Astrocyte (in vitro differentiated cells and primary cell): ENCODE data around the gene CA10.

Experiments used
- EZH2 ChIP-seq: IDR thresholded peaks from 2 replicates; pipeline ENCODE4 v1.6.1; 2012; ENCODE audit warnings: mild to moderate bottlenecking, low read length, inconsistent platforms; ENCODE audit not compliant: insufficient read depth
- TF ChIP-seq, protein P1 (sequence below): IDR thresholded peaks from 2 replicates; pipeline ENCODE4 v1.5.1; 2011; ENCODE audit warnings: low read depth, mild to moderate bottlenecking, inconsistent platforms, low read length, moderate library complexity; ENCODE audit not compliant: insufficient read depth

GRCh38 chr17:51802544-51802943 lies 356.0 kb downstream of the CA10 start:
- no peak for TF ChIP-seq EZH2
- TF ChIP-seq, protein P1, sequence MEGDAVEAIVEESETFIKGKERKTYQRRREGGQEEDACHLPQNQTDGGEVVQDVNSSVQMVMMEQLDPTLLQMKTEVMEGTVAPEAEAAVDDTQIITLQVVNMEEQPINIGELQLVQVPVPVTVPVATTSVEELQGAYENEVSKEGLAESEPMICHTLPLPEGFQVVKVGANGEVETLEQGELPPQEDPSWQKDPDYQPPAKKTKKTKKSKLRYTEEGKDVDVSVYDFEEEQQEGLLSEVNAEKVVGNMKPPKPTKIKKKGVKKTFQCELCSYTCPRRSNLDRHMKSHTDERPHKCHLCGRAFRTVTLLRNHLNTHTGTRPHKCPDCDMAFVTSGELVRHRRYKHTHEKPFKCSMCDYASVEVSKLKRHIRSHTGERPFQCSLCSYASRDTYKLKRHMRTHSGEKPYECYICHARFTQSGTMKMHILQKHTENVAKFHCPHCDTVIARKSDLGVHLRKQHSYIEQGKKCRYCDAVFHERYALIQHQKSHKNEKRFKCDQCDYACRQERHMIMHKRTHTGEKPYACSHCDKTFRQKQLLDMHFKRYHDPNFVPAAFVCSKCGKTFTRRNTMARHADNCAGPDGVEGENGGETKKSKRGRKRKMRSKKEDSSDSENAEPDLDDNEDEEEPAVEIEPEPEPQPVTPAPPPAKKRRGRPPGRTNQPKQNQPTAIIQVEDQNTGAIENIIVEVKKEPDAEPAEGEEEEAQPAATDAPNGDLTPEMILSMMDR: no peak
